Measurements from ENCODE around the gene TAS2R60.
"Not testable (repeated sequence)": the region's sequence is repeated elsewhere in the genome, so short reads cannot be mapped to it uniquely, and the experiment has no call there.

Gene TAS2R60

GRCh38 chr7:143422033-143422432, 21.2 kb upstream of the TAS2R60 start:
- TF ChIP-seq CTCF (IDR thresholded peaks at IDR 0.05; ENCODE audit: borderline replicate concordance, insufficient read depth, low read depth, low read length), result no peak
- H3K4me3 ChIP-seq (ENCODE audit: low read depth, low read length), result no peak overlapping the region

GRCh38 chr7:143424476-143424875, 18.8 kb upstream of the TAS2R60 start:
- not testable (repeated sequence) for H3K4me3 ChIP-seq (ENCODE audit: low read depth, low read length)

GRCh38 chr7:143426479-143427142, 16.6 kb upstream of the TAS2R60 start:
- no peak for TF ChIP-seq CTCF (IDR thresholded peaks at IDR 0.05; ENCODE audit: borderline replicate concordance, insufficient read depth, low read depth, low read length)
- no peak overlapping the region for H3K4me3 ChIP-seq (ENCODE audit: low read depth, low read length)

GRCh38 chr7:143429770-143430698, 13.2 kb upstream of the TAS2R60 start:
- no peak overlapping the region for H3K4me3 ChIP-seq (ENCODE audit: low read depth, low read length)
- no peak for TF ChIP-seq CTCF (IDR thresholded peaks at IDR 0.05; ENCODE audit: borderline replicate concordance, insufficient read depth, low read depth, low read length)

GRCh38 chr7:143431109-143431508, 12.1 kb upstream of the TAS2R60 start:
- TF ChIP-seq CTCF (IDR thresholded peaks at IDR 0.05; ENCODE audit: borderline replicate concordance, insufficient read depth, low read depth, low read length), result no peak

GRCh38 chr7:143433759-143434158, 9.5 kb upstream of the TAS2R60 start:
- no peak overlapping the region for H3K4me3 ChIP-seq (ENCODE audit: low read depth, low read length)
- no peak for TF ChIP-seq CTCF (IDR thresholded peaks at IDR 0.05; ENCODE audit: borderline replicate concordance, insufficient read depth, low read depth, low read length)

More at GRCh38 chr7:143431109-143431508, 12.1 kb upstream of the TAS2R60 start:
- no peak overlapping the region for H3K4me3 ChIP-seq (ENCODE audit: low read depth, low read length)

- TF ChIP-seq CTCF (IDR thresholded peaks at IDR 0.05; ENCODE audit: borderline replicate concordance, insufficient read depth, low read depth, low read length), result no peak
- H3K4me3 ChIP-seq (ENCODE audit: low read depth, low read length), result no peak overlapping the region
These were observed 8.6 kb upstream of the TAS2R60 start for GRCh38 chr7:143434660-143435059.

Measured in GM12875 (cell line).